ENCODE results near the gene ILF2.
"Not testable (repeated sequence)": the region's sequence is repeated elsewhere in the genome, so short reads cannot be mapped to it uniquely, and the experiment has no call there.

DNA sequence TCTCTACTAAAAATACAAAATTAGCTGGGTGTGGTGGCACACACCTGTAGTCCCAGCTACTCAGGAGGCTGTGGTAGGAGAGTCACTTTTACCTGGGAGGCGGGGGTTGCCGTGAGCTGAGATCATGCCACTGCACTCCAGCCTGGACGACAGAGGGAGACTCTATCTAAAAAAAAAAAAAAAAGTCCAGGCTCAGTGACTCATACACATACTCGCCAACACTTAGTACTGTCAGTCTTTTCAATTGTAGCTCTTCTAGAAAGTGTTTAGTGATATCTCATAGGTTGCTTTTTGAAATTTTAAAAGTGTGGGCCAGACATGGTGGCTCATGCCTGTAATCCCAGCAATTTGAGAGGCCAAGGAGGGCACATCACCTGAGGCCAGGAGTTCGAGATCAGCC, 45.4 kb upstream of the ILF2 start:
- TF ChIP-seq, protein P1, sequence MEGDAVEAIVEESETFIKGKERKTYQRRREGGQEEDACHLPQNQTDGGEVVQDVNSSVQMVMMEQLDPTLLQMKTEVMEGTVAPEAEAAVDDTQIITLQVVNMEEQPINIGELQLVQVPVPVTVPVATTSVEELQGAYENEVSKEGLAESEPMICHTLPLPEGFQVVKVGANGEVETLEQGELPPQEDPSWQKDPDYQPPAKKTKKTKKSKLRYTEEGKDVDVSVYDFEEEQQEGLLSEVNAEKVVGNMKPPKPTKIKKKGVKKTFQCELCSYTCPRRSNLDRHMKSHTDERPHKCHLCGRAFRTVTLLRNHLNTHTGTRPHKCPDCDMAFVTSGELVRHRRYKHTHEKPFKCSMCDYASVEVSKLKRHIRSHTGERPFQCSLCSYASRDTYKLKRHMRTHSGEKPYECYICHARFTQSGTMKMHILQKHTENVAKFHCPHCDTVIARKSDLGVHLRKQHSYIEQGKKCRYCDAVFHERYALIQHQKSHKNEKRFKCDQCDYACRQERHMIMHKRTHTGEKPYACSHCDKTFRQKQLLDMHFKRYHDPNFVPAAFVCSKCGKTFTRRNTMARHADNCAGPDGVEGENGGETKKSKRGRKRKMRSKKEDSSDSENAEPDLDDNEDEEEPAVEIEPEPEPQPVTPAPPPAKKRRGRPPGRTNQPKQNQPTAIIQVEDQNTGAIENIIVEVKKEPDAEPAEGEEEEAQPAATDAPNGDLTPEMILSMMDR (IDR thresholded peaks at IDR 0.05) = not testable (repeated sequence)
- TF ChIP-seq, protein P2, sequence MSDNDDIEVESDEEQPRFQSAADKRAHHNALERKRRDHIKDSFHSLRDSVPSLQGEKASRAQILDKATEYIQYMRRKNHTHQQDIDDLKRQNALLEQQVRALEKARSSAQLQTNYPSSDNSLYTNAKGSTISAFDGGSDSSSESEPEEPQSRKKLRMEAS (IDR thresholded peaks at IDR 0.05) = not testable (repeated sequence)
- TF ChIP-seq, protein P3, sequence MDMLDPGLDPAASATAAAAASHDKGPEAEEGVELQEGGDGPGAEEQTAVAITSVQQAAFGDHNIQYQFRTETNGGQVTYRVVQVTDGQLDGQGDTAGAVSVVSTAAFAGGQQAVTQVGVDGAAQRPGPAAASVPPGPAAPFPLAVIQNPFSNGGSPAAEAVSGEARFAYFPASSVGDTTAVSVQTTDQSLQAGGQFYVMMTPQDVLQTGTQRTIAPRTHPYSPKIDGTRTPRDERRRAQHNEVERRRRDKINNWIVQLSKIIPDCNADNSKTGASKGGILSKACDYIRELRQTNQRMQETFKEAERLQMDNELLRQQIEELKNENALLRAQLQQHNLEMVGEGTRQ (IDR thresholded peaks at IDR 0.05) = not testable (repeated sequence)
- not testable (repeated sequence) for TF ChIP-seq POLR2A (IDR thresholded peaks at IDR 0.05; ENCODE audit: low read length); EP300 (IDR thresholded peaks at IDR 0.05)
